Measurements from ENCODE around the gene ATG13.

ATG13 gene

DNA sequence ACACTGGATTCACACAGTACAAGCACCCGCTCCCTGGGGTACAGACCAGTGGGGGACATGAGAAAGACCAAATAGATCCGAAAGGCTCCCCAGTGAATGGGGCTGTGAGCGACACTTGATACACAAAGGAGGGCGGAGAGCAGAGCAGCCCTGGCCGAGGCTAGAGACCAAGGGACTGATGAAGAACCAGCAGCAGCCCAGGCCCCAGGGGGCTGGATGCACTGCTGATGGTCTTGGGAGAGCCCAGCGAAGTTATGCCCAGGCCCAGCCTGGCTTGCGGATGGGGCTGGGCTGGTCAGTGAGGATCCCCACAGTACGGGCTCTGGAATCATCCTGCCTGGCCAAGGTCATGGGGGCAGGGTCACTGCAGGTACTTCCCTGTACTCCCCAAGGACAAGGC is 59.8 kb downstream of the ATG13 start:
- Histone ChIP-seq H3K4me3 (ENCODE audit: low read depth, low read length) (no peak overlapping the region), H3K9ac (ENCODE audit: low read depth, low read length) (no peak overlapping the region), H3K4me1 (ENCODE audit: control insufficient read depth, insufficient read depth, low read length) (peaks cover 20% of the 10 kb centered on the region), H3K9me3 (ENCODE audit: control insufficient read depth, insufficient read depth, low read length) (no peaks in the 10 kb centered on the region), H3K36me3 (ENCODE audit: control insufficient read depth, insufficient read depth, low read length) (peaks cover 48% of the 10 kb centered on the region), H3K27ac (ENCODE audit: low read depth, low read length) (no peak overlapping the region), H3K27me3 (ENCODE audit: control insufficient read depth, insufficient read depth, low read length) (no peaks in the 10 kb centered on the region)

DNA sequence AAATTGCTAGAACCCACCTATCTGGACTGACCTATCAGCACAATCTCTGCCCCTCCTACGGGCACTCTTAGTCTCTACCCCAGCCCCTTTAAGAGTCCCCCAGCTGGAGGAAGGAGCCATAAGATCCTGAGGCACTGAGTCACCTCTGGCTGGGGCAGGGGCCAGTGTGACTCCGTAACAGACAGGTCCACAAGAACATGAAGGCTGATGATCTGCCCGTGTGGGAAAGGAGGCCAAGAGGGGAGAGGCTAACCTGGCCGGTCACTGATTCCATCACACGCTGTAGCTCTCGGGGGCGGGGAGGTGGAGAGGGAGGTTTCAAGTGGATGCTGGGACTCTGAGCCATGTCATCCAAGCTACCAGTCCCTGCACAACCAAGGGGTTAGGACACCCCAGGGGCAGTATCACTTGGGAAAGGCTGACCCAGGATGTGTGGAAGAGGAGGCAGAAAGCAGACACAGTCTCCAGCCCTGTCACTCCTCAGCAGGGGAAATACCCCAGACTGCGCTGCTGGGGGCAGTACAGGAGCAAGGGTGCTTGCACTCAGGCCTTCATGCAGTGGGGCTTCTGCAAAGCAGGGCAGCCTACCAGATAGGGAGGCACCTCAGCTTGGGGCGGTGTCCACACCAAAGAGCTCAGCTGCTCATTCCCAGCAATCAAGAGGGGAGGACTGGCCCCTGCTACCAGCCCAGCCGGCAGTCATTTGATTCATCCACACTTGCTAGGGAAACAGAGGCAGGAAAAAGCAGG is 60.8 kb downstream of the ATG13 start:
- peaks cover 38% of the 10 kb centered on the region for H3K36me3 ChIP-seq (ENCODE audit: control insufficient read depth, insufficient read depth, low read length)
- H3K4me1 ChIP-seq (ENCODE audit: control insufficient read depth, insufficient read depth, low read length), result peaks cover 20% of the 10 kb centered on the region
- no peak overlapping the region for H3K4me3 ChIP-seq (ENCODE audit: low read depth, low read length)
- no peaks in the 10 kb centered on the region for H3K27me3 ChIP-seq (ENCODE audit: control insufficient read depth, insufficient read depth, low read length)
- H3K27ac ChIP-seq (ENCODE audit: low read depth, low read length), result no peak overlapping the region
- no peaks in the 10 kb centered on the region for H3K9me3 ChIP-seq (ENCODE audit: control insufficient read depth, insufficient read depth, low read length)
- no peak overlapping the region for H3K9ac ChIP-seq (ENCODE audit: low read depth, low read length)

DNA sequence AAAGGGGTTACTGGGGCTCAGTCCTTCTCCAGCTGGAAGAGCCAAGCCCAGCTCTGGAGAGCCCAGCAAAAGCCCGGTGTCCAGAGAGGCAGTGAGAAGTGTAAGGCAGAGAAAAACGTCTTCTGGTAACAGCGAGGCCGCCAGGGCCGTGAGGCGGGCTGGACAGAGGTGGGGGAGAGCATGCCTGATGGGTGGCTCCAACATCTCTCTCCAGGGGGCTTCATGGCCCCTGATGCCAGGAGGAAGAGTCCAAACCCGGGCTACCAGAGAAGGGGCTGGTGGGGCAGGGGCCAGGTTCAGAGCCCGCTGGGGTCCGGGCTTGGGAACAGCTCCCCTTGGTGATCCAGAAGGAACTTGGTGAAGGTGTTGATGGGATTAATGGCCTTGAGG is 61.4 kb downstream of the ATG13 start:
- no peaks in the 10 kb centered on the region for H3K9me3 ChIP-seq (ENCODE audit: control insufficient read depth, insufficient read depth, low read length)
- no peak overlapping the region for H3K4me3 ChIP-seq (ENCODE audit: low read depth, low read length)
- no peak overlapping the region for H3K9ac ChIP-seq (ENCODE audit: low read depth, low read length)
- peaks cover 32% of the 10 kb centered on the region for H3K36me3 ChIP-seq (ENCODE audit: control insufficient read depth, insufficient read depth, low read length)
- no peak overlapping the region for H3K27ac ChIP-seq (ENCODE audit: low read depth, low read length)
- H3K27me3 ChIP-seq (ENCODE audit: control insufficient read depth, insufficient read depth, low read length), result no peaks in the 10 kb centered on the region
- H3K4me1 ChIP-seq (ENCODE audit: control insufficient read depth, insufficient read depth, low read length), result peaks cover 19% of the 10 kb centered on the region

DNA sequence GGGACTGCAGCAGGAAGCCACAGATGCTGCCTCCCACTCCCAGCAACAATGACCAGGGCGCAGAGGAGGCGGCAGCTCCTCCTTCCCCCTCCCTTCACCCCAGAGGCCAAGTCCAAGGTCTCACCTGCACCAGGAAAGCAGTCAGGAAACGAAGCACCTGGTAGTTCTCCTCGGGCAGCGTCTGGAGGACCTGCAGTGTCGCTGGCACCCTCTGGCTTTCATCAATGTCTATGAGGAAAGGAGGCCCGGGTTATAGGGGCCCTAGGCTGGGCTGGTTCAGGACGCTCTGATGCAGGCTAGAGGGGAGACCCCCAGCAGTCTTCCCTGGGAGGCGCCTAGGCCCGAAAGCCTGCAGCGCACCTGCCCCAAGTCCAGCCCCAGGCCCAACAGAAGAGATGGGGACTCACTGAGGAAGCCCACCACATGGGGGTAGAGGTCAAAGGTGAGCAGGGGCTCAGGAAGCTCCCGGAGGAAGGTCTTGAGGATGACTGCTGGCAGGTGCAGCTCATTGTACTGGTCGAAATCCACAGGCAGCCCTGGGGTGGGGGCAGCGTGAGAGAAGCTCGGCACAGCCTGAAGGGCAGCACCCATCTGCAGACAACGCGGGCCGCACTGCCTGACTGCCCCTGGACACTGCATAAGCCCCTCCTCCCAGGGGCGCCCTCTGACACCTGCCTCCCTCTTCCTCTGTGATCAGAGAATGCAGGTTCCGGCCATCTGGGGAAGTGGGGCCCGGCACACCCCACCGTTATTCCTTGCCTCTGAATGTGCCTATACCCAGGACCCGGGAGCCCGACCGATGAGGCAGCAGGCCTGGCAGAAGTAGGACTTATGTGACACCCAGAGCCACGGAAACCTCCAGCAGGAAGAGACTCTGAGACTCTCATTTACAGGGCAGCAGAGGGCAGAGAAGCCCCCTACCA is 62.1 kb downstream of the ATG13 start:
- Histone ChIP-seq H3K9ac (ENCODE audit: low read depth, low read length) (no peak overlapping the region), H3K27me3 (ENCODE audit: control insufficient read depth, insufficient read depth, low read length) (no peaks in the 10 kb centered on the region), H3K4me1 (ENCODE audit: control insufficient read depth, insufficient read depth, low read length) (peaks cover 12% of the 10 kb centered on the region), H3K4me3 (ENCODE audit: low read depth, low read length) (no peak overlapping the region), H3K36me3 (ENCODE audit: control insufficient read depth, insufficient read depth, low read length) (peaks cover 30% of the 10 kb centered on the region), H3K9me3 (ENCODE audit: control insufficient read depth, insufficient read depth, low read length) (no peaks in the 10 kb centered on the region), H3K27ac (ENCODE audit: low read depth, low read length) (no peak overlapping the region)

DNA sequence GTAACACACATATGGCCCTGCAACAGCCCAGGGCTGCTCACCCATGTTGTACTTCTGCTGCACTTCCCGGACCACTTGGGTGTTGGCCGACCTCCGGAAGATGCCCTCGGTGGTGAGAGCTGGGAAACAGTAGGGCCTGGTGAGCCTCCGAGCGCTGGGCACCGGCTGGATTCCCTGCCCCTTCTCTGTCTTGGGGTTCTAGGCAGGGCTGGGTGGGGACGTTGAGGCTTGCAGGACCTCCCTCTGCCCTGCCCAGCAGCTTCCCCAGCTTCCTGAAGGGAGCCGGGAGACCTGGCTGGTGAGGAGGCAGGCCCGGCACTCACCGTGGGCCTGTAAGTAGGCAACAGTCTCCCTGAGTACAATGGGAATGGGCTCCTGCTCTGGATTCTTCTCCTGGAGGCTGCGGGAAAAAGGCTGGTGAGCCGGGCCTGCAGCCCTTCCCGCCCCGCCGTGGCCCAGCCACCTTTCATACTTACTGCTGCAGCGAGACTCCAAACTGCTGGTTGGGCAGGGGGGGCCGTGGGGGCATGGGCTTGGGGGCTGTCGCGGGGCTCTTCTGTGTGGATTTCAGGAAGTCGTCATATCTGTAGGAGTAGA is 62.9 kb downstream of the ATG13 start:
- Histone ChIP-seq H3K4me1 (ENCODE audit: control insufficient read depth, insufficient read depth, low read length) (peaks cover 6% of the 10 kb centered on the region), H3K36me3 (ENCODE audit: control insufficient read depth, insufficient read depth, low read length) (peaks cover 30% of the 10 kb centered on the region), H3K4me3 (ENCODE audit: low read depth, low read length) (no peak overlapping the region), H3K9ac (ENCODE audit: low read depth, low read length) (no peak overlapping the region), H3K9me3 (ENCODE audit: control insufficient read depth, insufficient read depth, low read length) (no peaks in the 10 kb centered on the region), H3K27me3 (ENCODE audit: control insufficient read depth, insufficient read depth, low read length) (no peaks in the 10 kb centered on the region), H3K27ac (ENCODE audit: low read depth, low read length) (no peak overlapping the region)

DNA sequence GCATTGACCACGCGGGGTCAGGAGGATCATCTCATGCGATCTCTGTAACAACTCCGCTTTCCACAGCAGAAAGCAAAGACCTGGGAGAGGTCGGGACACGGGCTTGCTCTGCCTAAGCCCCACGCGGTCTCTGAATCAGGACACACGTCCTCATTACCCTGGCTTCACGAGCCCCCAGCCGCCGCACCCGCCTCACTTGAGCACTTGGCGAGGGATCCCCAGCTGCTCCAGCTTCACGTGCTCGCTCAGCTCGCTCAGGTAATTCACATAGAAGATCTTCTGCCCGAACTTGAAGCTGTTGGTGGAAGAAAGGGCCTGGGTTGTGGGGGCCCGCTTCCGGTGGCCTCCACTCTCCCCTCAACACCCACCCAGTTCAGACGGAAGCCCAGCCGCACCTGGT is 63.5 kb downstream of the ATG13 start:
- no peak overlapping the region for H3K9ac ChIP-seq (ENCODE audit: low read depth, low read length)
- H3K27ac ChIP-seq (ENCODE audit: low read depth, low read length), result no peak overlapping the region
- no peaks in the 10 kb centered on the region for H3K9me3 ChIP-seq (ENCODE audit: control insufficient read depth, insufficient read depth, low read length)
- H3K4me1 ChIP-seq (ENCODE audit: control insufficient read depth, insufficient read depth, low read length), result peaks cover under 1% of the 10 kb centered on the region; the same call in 1 of the 2 replicates
- H3K36me3 ChIP-seq (ENCODE audit: control insufficient read depth, insufficient read depth, low read length), result peaks cover 30% of the 10 kb centered on the region
- no peak overlapping the region for H3K4me3 ChIP-seq (ENCODE audit: low read depth, low read length)
- no peaks in the 10 kb centered on the region for H3K27me3 ChIP-seq (ENCODE audit: control insufficient read depth, insufficient read depth, low read length)

DNA sequence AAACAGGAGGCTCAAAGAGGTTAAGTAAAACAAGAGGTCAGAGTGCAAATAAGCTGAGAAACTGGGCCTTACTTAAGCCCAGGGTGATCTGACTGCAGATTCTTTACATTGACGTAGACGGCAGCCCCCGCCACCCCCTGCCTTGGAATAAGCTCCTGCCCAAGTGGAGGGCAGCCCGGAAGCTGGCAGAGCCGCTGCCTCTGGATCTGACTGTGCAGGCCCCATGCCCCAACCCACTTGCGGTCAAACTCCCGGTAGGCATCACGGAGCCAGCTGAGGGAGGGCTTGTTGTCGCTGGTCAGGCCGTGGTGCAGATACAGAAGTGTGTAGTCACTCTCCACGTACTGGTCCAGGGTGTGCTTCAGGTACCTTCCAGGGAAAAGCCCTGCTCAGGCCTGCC is 64.5 kb downstream of the ATG13 start:
- H3K4me3 ChIP-seq (ENCODE audit: low read depth, low read length), result no peak overlapping the region
- no peaks in the 10 kb centered on the region for H3K27me3 ChIP-seq (ENCODE audit: control insufficient read depth, insufficient read depth, low read length)
- H3K36me3 ChIP-seq (ENCODE audit: control insufficient read depth, insufficient read depth, low read length), result peaks cover 30% of the 10 kb centered on the region
- no peak overlapping the region for H3K27ac ChIP-seq (ENCODE audit: low read depth, low read length)
- H3K9ac ChIP-seq (ENCODE audit: low read depth, low read length), result no peak overlapping the region
- no peaks in the 10 kb centered on the region for H3K4me1 ChIP-seq (ENCODE audit: control insufficient read depth, insufficient read depth, low read length)
- no peaks in the 10 kb centered on the region for H3K9me3 ChIP-seq (ENCODE audit: control insufficient read depth, insufficient read depth, low read length)

DNA sequence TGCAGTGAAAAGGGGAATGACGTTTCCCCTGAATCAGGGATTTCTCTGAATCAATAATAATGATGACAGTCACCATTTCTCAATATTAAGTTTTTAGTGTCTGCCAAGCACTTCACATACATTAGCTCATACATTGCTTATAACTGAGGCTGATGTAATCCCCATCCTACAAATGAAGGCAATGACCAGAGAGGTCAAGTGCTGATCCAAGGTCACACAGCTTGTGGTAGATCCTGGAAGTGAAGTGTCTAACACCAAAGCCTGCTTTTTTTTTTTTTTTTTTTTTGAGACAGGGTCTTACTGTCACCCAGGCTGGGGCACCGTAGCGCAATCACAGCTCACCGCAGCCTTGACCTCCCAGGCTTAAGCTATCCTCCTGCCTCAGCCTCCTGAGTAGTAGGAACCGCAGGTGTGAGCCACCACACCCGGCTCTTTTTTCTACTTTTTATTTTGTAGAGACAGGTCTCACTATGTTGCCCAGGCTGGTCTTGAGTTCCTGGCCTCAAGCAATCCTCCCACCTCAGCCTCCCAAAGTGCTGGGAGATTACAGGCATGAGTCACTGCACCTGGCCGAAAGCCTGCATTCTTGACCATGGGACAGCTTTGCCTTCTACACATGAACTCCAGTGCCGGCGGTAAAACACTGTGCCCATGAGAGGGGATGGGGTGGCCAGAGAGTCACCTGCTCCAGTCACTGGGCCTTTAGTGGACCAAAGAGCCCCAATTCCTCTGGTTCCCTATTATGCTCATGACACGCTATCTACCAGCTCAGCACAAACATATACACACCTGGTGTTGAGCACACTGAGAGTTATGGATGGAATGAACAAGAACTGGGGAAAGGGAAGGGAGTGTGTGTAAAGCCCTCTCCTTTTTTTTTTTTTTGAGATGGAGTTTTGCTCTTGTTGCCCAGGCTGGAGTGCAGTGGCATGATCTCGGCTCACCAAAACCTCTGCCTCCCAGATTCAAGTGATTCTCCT is 65.7 kb downstream of the ATG13 start:
- Histone ChIP-seq H3K27ac (ENCODE audit: low read depth, low read length) (no peak overlapping the region), H3K36me3 (ENCODE audit: control insufficient read depth, insufficient read depth, low read length) (peaks cover 36% of the 10 kb centered on the region), H3K4me3 (ENCODE audit: low read depth, low read length) (no peak overlapping the region), H3K9me3 (ENCODE audit: control insufficient read depth, insufficient read depth, low read length) (no peaks in the 10 kb centered on the region), H3K27me3 (ENCODE audit: control insufficient read depth, insufficient read depth, low read length) (no peaks in the 10 kb centered on the region), H3K4me1 (ENCODE audit: control insufficient read depth, insufficient read depth, low read length) (no peaks in the 10 kb centered on the region), H3K9ac (ENCODE audit: low read depth, low read length) (no peak overlapping the region)

DNA sequence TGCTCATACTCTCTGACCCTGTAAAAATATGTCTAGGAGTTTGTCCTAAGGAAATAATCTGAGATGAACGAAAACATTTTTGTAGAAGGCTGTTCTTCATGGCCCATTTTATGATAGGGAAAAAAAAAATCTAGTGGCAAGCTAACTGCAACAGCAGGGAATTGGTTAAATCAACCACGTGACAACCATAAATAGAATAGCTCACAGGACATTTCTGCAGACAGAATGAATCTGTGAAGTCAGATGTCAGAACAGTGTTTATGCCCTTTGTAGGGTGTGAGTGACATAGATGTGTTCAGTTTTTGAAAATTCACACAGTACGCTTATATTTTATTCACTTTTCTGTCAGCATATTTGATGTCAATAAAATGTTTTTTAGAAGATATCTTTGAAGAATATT is 67.0 kb downstream of the ATG13 start:
- Histone ChIP-seq H3K9ac (ENCODE audit: low read depth, low read length) (no peak overlapping the region), H3K36me3 (ENCODE audit: control insufficient read depth, insufficient read depth, low read length) (peaks cover 25% of the 10 kb centered on the region), H3K4me1 (ENCODE audit: control insufficient read depth, insufficient read depth, low read length) (no peaks in the 10 kb centered on the region), H3K27ac (ENCODE audit: low read depth, low read length) (no peak overlapping the region), H3K4me3 (ENCODE audit: low read depth, low read length) (no peak overlapping the region), H3K9me3 (ENCODE audit: control insufficient read depth, insufficient read depth, low read length) (no peaks in the 10 kb centered on the region), H3K27me3 (ENCODE audit: control insufficient read depth, insufficient read depth, low read length) (no peaks in the 10 kb centered on the region)

Measured in HUES48 (cell line).